RWPE2 (cell line): ENCODE measurements around the gene SIPA1L3.

Source experiments
- ATAC-seq: fragments of 200-7000 bp; cut with Tn5 transposase; 3 replicates; pipeline ENCODE4 v1.9.1; 2021; ENCODE audit warnings: low read depth
- DNase-seq: peaks from one replicate; pipeline ENCODE4 v3.0.0-alpha.2; 2020; ENCODE audit warnings: low spot score
- H3K27ac ChIP-seq: fragments of 450-650 bp; 2 replicates; pipeline ENCODE4 v1.5.1; 2017; ENCODE audit warnings: mild to moderate bottlenecking; ENCODE audit not compliant: poor library complexity, severe bottlenecking
- H3K27me3 ChIP-seq: fragments of 250-450 bp; sonication (Bioruptor Pico); 2 replicates; pipeline ENCODE4 v1.5.1; 2021; ENCODE audit warnings: mild to moderate bottlenecking, moderate library complexity; ENCODE audit not compliant: insufficient read depth, poor library complexity, severe bottlenecking
- H3K36me3 ChIP-seq: fragments of 250-450 bp; sonication (Bioruptor Pico); 2 replicates; pipeline ENCODE4 v1.5.1; 2020; ENCODE audit warnings: low read depth, mild to moderate bottlenecking, moderate library complexity
- H3K4me1 ChIP-seq: fragments of 250-450 bp; sonication (Bioruptor Pico); 2 replicates; pipeline ENCODE4 v1.5.1; 2021; ENCODE audit warnings: mild to moderate bottlenecking, moderate library complexity; ENCODE audit not compliant: insufficient read depth, poor library complexity, severe bottlenecking
- H3K4me3 ChIP-seq: fragments of 250-450 bp; sonication (Bioruptor Pico); 2 replicates; pipeline ENCODE4 v1.5.1; 2021; ENCODE audit warnings: mild to moderate bottlenecking, moderate library complexity; ENCODE audit not compliant: severe bottlenecking
- H3K9me3 ChIP-seq: fragments of 250-450 bp; sonication (Bioruptor Pico); 2 replicates; pipeline ENCODE4 v1.5.1; 2021; ENCODE audit warnings: mild to moderate bottlenecking, moderate library complexity; ENCODE audit not compliant: severe bottlenecking
- TF ChIP-seq, protein P1 (sequence below): fragments of 450-650 bp; IDR thresholded peaks from one replicate; pipeline ENCODE4 v1.5.1; 2017; ENCODE audit warnings: mild to moderate bottlenecking, moderate library complexity; ENCODE audit not compliant: poor library complexity, severe bottlenecking

The SIPA1L3 gene

DNA sequence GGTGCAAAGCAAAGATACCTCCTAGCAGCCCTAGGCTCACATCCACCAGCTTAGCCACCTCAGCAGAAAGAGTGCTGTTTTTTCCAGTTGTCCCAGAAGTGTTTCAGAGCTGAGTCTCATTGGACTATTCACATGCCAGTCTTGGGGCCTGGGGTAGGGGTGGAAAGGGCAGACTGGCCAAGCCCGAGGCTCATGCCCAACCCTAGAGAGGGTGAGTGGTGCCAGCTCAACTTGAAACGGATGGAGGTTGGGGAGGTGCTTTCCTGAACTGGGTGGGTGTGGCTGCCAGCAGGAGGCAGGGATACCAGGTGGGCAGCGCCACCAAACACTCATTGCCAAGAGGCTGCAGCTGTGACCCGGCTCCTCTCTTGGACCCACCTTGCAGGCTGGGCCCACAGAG is 200.1 kb downstream of the SIPA1L3 start:
- ATAC-seq (no peak), DNase-seq (no peak)
- Histone ChIP-seq H3K36me3 (peaks cover 68% of the 10 kb centered on the region), H3K4me3 (no peak overlapping the region), H3K9me3 (no peaks in the 10 kb centered on the region), H3K27me3 (no peaks in the 10 kb centered on the region), H3K27ac (no peak overlapping the region), H3K4me1 (no peaks in the 10 kb centered on the region)
- TF ChIP-seq, protein P1, sequence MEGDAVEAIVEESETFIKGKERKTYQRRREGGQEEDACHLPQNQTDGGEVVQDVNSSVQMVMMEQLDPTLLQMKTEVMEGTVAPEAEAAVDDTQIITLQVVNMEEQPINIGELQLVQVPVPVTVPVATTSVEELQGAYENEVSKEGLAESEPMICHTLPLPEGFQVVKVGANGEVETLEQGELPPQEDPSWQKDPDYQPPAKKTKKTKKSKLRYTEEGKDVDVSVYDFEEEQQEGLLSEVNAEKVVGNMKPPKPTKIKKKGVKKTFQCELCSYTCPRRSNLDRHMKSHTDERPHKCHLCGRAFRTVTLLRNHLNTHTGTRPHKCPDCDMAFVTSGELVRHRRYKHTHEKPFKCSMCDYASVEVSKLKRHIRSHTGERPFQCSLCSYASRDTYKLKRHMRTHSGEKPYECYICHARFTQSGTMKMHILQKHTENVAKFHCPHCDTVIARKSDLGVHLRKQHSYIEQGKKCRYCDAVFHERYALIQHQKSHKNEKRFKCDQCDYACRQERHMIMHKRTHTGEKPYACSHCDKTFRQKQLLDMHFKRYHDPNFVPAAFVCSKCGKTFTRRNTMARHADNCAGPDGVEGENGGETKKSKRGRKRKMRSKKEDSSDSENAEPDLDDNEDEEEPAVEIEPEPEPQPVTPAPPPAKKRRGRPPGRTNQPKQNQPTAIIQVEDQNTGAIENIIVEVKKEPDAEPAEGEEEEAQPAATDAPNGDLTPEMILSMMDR: no peak

DNA sequence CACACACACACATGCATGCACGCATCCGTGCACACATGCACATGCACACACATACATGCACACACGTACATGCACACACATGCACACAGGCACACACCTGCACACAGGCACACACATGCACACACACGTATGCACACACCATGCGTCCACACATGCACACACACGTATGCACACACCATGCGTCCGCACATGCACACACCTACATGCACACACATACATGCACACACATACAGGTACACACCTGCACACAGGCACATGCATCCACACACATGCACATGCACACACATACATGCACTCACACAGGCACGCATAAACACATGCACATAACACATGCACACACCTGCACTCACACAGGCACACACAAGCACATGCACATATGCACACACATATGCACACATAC is 204.9 kb downstream of the SIPA1L3 start:
- TF ChIP-seq, protein P1: no peak
- Histone ChIP-seq H3K4me3 (no peak overlapping the region), H3K4me1 (no peaks in the 10 kb centered on the region), H3K9me3 (no peaks in the 10 kb centered on the region), H3K27ac (no peak overlapping the region), H3K27me3 (no peaks in the 10 kb centered on the region), H3K36me3 (peaks cover 67% of the 10 kb centered on the region)
- no peak for ATAC-seq
- no peak for DNase-seq

DNA sequence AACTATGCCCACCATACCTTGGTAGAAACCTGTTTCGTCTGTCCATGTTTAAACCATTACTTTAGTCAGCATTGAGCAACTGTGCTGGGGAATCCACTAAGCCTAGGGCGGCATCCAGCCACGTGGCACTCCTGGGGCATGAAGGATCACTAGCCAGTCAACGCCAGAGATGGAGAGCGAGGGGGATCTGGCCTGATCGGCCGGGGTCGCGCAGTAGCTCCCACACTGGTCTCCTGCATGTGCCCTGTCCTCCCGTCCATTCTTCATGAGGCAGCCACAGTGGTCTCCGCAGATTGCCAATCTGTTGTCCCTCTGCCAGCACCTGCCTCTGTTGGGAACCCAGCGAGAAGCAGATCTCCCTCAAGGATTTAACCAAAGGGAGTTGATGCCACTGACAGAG is 207.6 kb downstream of the SIPA1L3 start:
- H3K27ac ChIP-seq: no peak overlapping the region
- H3K9me3 ChIP-seq: no peaks in the 10 kb centered on the region
- TF ChIP-seq, protein P1: no peak
- H3K4me1 ChIP-seq: no peaks in the 10 kb centered on the region
- DNase-seq: no peak
- no peak overlapping the region for H3K4me3 ChIP-seq
- no peak for ATAC-seq
- peaks cover 62% of the 10 kb centered on the region for H3K36me3 ChIP-seq
- H3K27me3 ChIP-seq: no peaks in the 10 kb centered on the region

DNA sequence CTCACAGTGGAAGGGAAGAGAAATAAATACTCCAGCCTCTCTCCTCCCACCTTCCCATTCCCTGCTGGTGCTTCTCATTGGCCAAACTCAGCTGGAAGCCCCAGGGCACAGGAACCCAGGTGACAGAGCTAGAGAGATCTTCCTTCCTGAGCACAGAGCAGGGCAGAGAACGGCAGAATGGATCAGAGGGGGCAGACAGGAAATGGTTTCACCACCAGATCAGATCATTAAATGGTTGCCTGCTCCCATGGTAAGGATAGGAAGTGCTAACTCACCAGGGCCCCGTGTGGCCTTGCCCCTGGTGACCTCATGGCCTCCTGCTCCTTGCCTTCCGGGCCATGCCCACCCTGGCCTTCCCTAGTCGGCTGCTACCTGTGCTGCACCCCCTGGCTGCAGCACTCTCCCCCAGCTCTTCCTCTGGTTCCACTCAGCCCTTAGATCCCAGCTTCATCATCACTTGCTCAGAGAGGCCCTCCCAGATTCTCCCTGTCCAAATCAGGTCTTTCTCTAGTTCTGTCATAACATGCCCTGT is 208.3 kb downstream of the SIPA1L3 start:
- Histone ChIP-seq H3K9me3 (no peaks in the 10 kb centered on the region), H3K4me1 (no peaks in the 10 kb centered on the region), H3K27me3 (no peaks in the 10 kb centered on the region), H3K27ac (no peak overlapping the region), H3K4me3 (no peak overlapping the region), H3K36me3 (peaks cover 64% of the 10 kb centered on the region)
- ATAC-seq: no peak
- DNase-seq: no peak
- TF ChIP-seq, protein P1: no peak

DNA sequence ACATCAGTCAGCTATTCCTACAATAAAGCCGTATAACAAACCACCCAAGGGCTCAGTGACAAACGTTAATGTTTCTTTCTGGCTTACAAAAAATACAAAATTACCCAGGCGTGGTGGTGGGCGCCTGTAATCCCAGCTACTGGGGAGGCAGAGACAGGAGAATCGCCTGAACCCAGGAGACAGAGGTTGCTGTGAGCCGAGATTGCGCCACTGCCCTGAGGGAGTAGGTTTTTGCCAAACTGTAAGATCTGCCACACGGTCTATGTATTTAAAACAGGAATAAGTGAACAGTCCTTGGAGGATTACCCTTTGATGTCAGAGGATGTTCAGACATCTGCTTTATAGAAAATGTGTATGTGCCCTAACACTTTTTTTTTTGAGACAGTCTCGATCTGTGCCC is 211.2 kb downstream of the SIPA1L3 start:
- ATAC-seq (no peak), DNase-seq (no peak)
- TF ChIP-seq, protein P1: no peak
- Histone ChIP-seq H3K9me3 (no peaks in the 10 kb centered on the region), H3K4me1 (no peaks in the 10 kb centered on the region), H3K27ac (no peak overlapping the region), H3K27me3 (no peaks in the 10 kb centered on the region), H3K36me3 (peaks cover 47% of the 10 kb centered on the region), H3K4me3 (no peak overlapping the region)
